ENCODE results near the gene PRM3.

The PRM3 gene

GRCh38 chr16:11242658-11243057 is 30.8 kb downstream of the PRM3 start:
- DNase-seq: no peak

- DNase-seq: no peak
These were observed 31.8 kb downstream of the PRM3 start for GRCh38 chr16:11241480-11242204.

- DNase-seq: peak in 1 of 2 donors; percentile 28
These were observed 32.6 kb downstream of the PRM3 start for GRCh38 chr16:11240636-11241473.

GRCh38 chr16:11239644-11240632 is 33.5 kb downstream of the PRM3 start:
- DNase-seq: no peak

GRCh38 chr16:11238272-11239202 is 34.9 kb downstream of the PRM3 start:
- DNase-seq: no peak

- peak in 1 of 2 donors; percentile 59 for DNase-seq
These were observed 36.8 kb downstream of the PRM3 start for GRCh38 chr16:11236461-11237254.

- DNase-seq: no peak
These were observed 37.8 kb downstream of the PRM3 start for GRCh38 chr16:11235703-11235991.

- no peak for DNase-seq
These were observed 38.3 kb downstream of the PRM3 start for GRCh38 chr16:11234884-11235702.

- DNase-seq: peak; percentile 48 to 63
These were observed 39.6 kb downstream of the PRM3 start for GRCh38 chr16:11233727-11234376.

- peak; percentile 92 for DNase-seq
These were observed 40.3 kb downstream of the PRM3 start for GRCh38 chr16:11232852-11233726.

- no peak for DNase-seq
These were observed 41.1 kb downstream of the PRM3 start for GRCh38 chr16:11232302-11232851.

- DNase-seq: no peak
These were observed 42.0 kb downstream of the PRM3 start for GRCh38 chr16:11231367-11231970.

- no peak for DNase-seq
These were observed 43.5 kb downstream of the PRM3 start for GRCh38 chr16:11229906-11230305.

GRCh38 chr16:11229432-11229831 is 44.0 kb downstream of the PRM3 start:
- DNase-seq: no peak

GRCh38 chr16:11225677-11226549 is 47.5 kb downstream of the PRM3 start:
- DNase-seq: no peak

GRCh38 chr16:11224894-11225676 is 48.3 kb downstream of the PRM3 start:
- peak; percentile 86 to 88 for DNase-seq

All from CD4-positive, alpha-beta T cell treated with Interleukin-4 for 1 hour (primary cell).